T-cell (primary cell): ENCODE data around the gene PRRC1. TPM values are rescaled to one million over a fixed set of nuclear protein-coding genes. Genes with fewer than 3 reads are reported as not detected.

ENCODE experiments used
- ATAC-seq, 4 experiments: fragments of 200-7000 bp in 3 of 4; fragments of 150-1000 bp in 1 of 4; cut with Tn5 transposase; replicated peaks in 1 of 4; 1 replicate in 3 of 4; 2 replicates in 1 of 4; pipeline ENCODE4 v1.10.0; 2021; ENCODE audit warnings: moderate library complexity in 3 of 4, mild to moderate bottlenecking in 2 of 4, moderate number of reproducible peaks in 1 of 4
- CTCF ChIA-PET, 2 donors: fragments of 300-600 bp; sonication (Branson Sonifier 250); formaldehyde crosslinking; loops; one replicate each; lab custom pipeline; 2022; ENCODE audit warnings: antibody characterized with exemption in 2 of 2; lab: Charles Lee
- POLR2A ChIA-PET, 2 donors: fragments of 300-600 bp; sonication (Branson Sonifier 250); formaldehyde crosslinking; loops; one replicate each; lab custom pipeline; 2022; ENCODE audit warnings: antibody characterized with exemption in 2 of 2; lab: Charles Lee
- DNase-seq, 35 experiments: peaks; one replicate each; pipeline versions ENCODE4 v3.0.0 to v3.0.0-alpha.2; 2013 to 2023
- H3K27ac ChIP-seq: one replicate; pipeline ENCODE4 v1.5.1; 2013; ENCODE audit warnings: low read length
- H3K27me3 ChIP-seq, 2 experiments: replicated peaks in 1 of 2; 1 replicate in 1 of 2; 2 replicates in 1 of 2; pipeline versions ENCODE4 v1.6.1 to v1.7.0; 2013; ENCODE audit warnings: low read length in 1 of 2, mixed read lengths in 1 of 2; ENCODE audit not compliant: control insufficient read depth in 2 of 2, insufficient read depth in 2 of 2; ENCODE audit errors: extremely low read depth in 1 of 2
- H3K36me3 ChIP-seq, 2 donors: 1 replicate in 1 of 2; 2 replicates in 1 of 2; pipeline versions ENCODE4 v1.6.1 to v1.7.0; 2013; ENCODE audit warnings: low read length in 1 of 2; ENCODE audit not compliant: control insufficient read depth in 2 of 2, insufficient read depth in 1 of 2; ENCODE audit errors: extremely low read depth in 1 of 2
- H3K4me1 ChIP-seq, 2 experiments: 1 replicate in 1 of 2; 2 replicates in 1 of 2; pipeline versions ENCODE4 v1.6.1 to v1.7.0; 2013; ENCODE audit warnings: low read length in 2 of 2, mixed read lengths in 1 of 2; ENCODE audit not compliant: insufficient read depth in 2 of 2, control insufficient read depth in 1 of 2; ENCODE audit errors: extremely low read depth in 1 of 2
- H3K4me3 ChIP-seq, 2 donors: 1 replicate in 1 of 2; 2 replicates in 1 of 2; pipeline versions ENCODE4 v1.5.1 to v1.7.0; 2013; ENCODE audit warnings: mild to moderate bottlenecking in 2 of 2, low read length in 1 of 2, moderate library complexity in 1 of 2; ENCODE audit not compliant: control insufficient read depth in 1 of 2; ENCODE audit errors: extremely low read depth in 1 of 2
- H3K9me3 ChIP-seq: 2 replicates; pipeline ENCODE4 v1.7.0; 2013
- H3K27ac Mint-ChIP-seq, 2 donors: one replicate each; pipeline ENCODE4 v1.8.0; 2020 to 2021; ENCODE audit warnings: mild to moderate bottlenecking in 2 of 2, mixed read lengths in 2 of 2
- H3K27me3 Mint-ChIP-seq, 2 donors: one replicate each; pipeline ENCODE4 v1.8.0; 2021 to 2022; ENCODE audit warnings: mixed read lengths in 2 of 2
- H3K36me3 Mint-ChIP-seq: one replicate; pipeline ENCODE4 v1.8.0; 2021; ENCODE audit warnings: mixed read lengths
- H3K4me1 Mint-ChIP-seq, 3 donors: one replicate each; pipeline ENCODE4 v1.8.0; 2020 to 2022; ENCODE audit warnings: mixed read lengths in 3 of 3, mild to moderate bottlenecking in 1 of 3
- H3K4me3 Mint-ChIP-seq, 3 donors: one replicate each; pipeline ENCODE4 v1.8.0; 2020 to 2022; ENCODE audit warnings: mild to moderate bottlenecking in 3 of 3, mixed read lengths in 3 of 3, moderate library complexity in 3 of 3
- H3K9me3 Mint-ChIP-seq, 3 donors: one replicate each; pipeline ENCODE4 v1.8.0; 2020 to 2022; ENCODE audit warnings: mixed read lengths in 3 of 3
- WGBS: methylation state at CpG from one replicate; pipeline ENCODE4 v1.1.5; 2013; ENCODE audit warnings: missing lambda C conversion rate; ENCODE audit not compliant: insufficient coverage; 5-methylcytosine and 5-hydroxymethylcytosine counted together
- total RNA-seq, 35 experiments: library from RNA in 6 of 35; stranded (reverse) in 6 of 35; fragments of 120-200 nt in 1 of 35; gene quantifications; one replicate each; pipeline versions ENCODE4 v1.2.1 to v1.2.4 and lab custom pipeline; 2013 to 2026

Gene PRRC1
- total RNA-seq, 5 donors from 2014 or later (not counting 1 experiment from before 2014, with no cell fraction given): 38.9 to 51.6 (median 47.7) TPM

- WGBS: no CpG with 5 or more reads among the region's 2 CpGs
- Histone ChIP-seq H3K4me1 (no peaks in the 10 kb centered on the region), H3K4me3 (no peak overlapping the region), H3K36me3 (no peaks in the 10 kb centered on the region), H3K27me3 (peaks cover 0 to 3% of the 10 kb centered on the region in 2 experiments), H3K27ac (no peak overlapping the region), H3K9me3 (no peaks in the 10 kb centered on the region)
- DNase-seq (no peak), ATAC-seq (no peak)
- no peaks in the 10 kb centered on the region for H3K4me1 Mint-ChIP-seq
- ChIA-PET POLR2A (no interaction called here), CTCF (interaction anchor here in 1 of 2 donors (1.0 kb wide), 1 partner anchor 12 kb away, joined by 3 read pairs; no protein-coding TSS in a partner anchor)
- no peaks in the 10 kb centered on the region for H3K36me3 Mint-ChIP-seq
- no peak overlapping the region for H3K4me3 Mint-ChIP-seq
- H3K27ac Mint-ChIP-seq: no peak overlapping the region
- peaks cover 9 to 10% of the 10 kb centered on the region in 2 donors for H3K27me3 Mint-ChIP-seq
- H3K9me3 Mint-ChIP-seq: no peaks in the 10 kb centered on the region
Observed at GRCh38 chr5:127505905-127506304, 11.5 kb upstream of the PRRC1 start.

DNA sequence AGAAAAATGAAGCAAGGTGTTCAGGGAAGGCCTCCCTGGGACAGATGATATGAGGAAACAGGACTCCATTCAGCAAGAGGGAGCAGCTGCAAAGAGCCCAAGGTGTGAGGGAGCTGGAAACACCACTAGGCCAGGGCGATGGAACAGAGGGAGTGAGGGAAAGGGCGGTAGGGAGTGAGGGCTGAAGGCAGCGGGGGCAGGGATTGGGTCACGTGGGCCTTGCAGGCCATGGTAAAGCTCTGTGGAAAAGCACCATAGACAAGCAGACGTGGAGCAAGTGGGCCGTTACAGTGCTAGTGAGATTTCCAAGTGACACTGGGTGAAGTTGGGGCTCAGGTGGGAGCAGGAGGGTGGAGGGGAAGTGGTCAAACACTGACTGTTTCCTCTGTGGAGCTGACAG is 10.8 kb upstream of the PRRC1 start:
- Histone ChIP-seq H3K4me1 (no peaks in the 10 kb centered on the region), H3K27ac (no peak overlapping the region), H3K4me3 (no peak overlapping the region), H3K9me3 (no peaks in the 10 kb centered on the region), H3K36me3 (no peaks in the 10 kb centered on the region), H3K27me3 (peaks cover 0 to 4% of the 10 kb centered on the region in 2 experiments)
- Mint-ChIP-seq H3K36me3 (no peaks in the 10 kb centered on the region), H3K4me3 (no peak overlapping the region), H3K27ac (no peak overlapping the region), H3K27me3 (peaks cover 12 to 15% of the 10 kb centered on the region in 2 donors), H3K9me3 (no peaks in the 10 kb centered on the region), H3K4me1 (no peaks in the 10 kb centered on the region)
- POLR2A ChIA-PET: interaction anchor here in 1 of 2 donors (0.6 kb wide), 1 partner anchor 430 kb away, joined by 4 read pairs; no protein-coding TSS in a partner anchor
- no peak for ATAC-seq
- WGBS: 90% methylated on average over 6 of the region's 6 CpGs
- CTCF ChIA-PET: interaction anchor here in 1 of 2 donors (1.0 kb wide), 1 partner anchor 13 kb away, joined by 3 read pairs; no protein-coding TSS in a partner anchor
- DNase-seq: no peak

- Histone ChIP-seq H3K4me3 (no peak overlapping the region), H3K4me1 (no peaks in the 10 kb centered on the region), H3K27ac (no peak overlapping the region), H3K27me3 (peaks cover 0 to 7% of the 10 kb centered on the region in 2 experiments), H3K9me3 (no peaks in the 10 kb centered on the region), H3K36me3 (no peaks in the 10 kb centered on the region)
- ATAC-seq (no peak), DNase-seq (no peak)
- Mint-ChIP-seq H3K9me3 (no peaks in the 10 kb centered on the region), H3K27me3 (peaks cover 23 to 24% of the 10 kb centered on the region in 2 donors), H3K27ac (no peak overlapping the region), H3K4me1 (no peaks in the 10 kb centered on the region), H3K4me3 (no peak overlapping the region), H3K36me3 (no peaks in the 10 kb centered on the region)
- no CpG with 5 or more reads among the region's 2 CpGs for WGBS
- POLR2A ChIA-PET: interaction anchor here in 1 of 2 donors (0.6 to 0.7 kb wide), 2 partner anchors 11 to 750 kb away, joined by 8 to 19 read pairs; no protein-coding TSS in a partner anchor
- CTCF ChIA-PET: interaction anchor here in 1 of 2 donors (0.6 to 0.8 kb wide), 3 partner anchors 558 to 689 kb away, joined by 3 to 6 read pairs (median 6); no protein-coding TSS in a partner anchor
Observed at GRCh38 chr5:127508644-127509373, 8.6 kb upstream of the PRRC1 start.

- POLR2A ChIA-PET: no interaction called here
- no peak overlapping the region for H3K4me3 ChIP-seq
- CTCF ChIA-PET: interaction anchor here in 1 of 2 donors (0.7 kb wide), 1 partner anchor 22 kb away, joined by 3 read pairs; no protein-coding TSS in a partner anchor
- H3K27ac Mint-ChIP-seq: no peak overlapping the region
- DNase-seq (no peak), ATAC-seq (no peak)
- H3K9me3 ChIP-seq: no peaks in the 10 kb centered on the region
- H3K36me3 ChIP-seq: no peaks in the 10 kb centered on the region
- no peak overlapping the region for H3K4me3 Mint-ChIP-seq
- H3K27ac ChIP-seq: no peak overlapping the region
- peaks cover 4 to 8% (median 7%) of the 10 kb centered on the region in 3 donors for H3K4me1 Mint-ChIP-seq
- H3K4me1 ChIP-seq: peaks cover 7 to 12% of the 10 kb centered on the region in 2 experiments
- H3K36me3 Mint-ChIP-seq: no peaks in the 10 kb centered on the region
- no peaks in the 10 kb centered on the region for H3K9me3 Mint-ChIP-seq
- H3K27me3 ChIP-seq: peaks cover 0 to 4% of the 10 kb centered on the region in 2 experiments
- no CpG with 5 or more reads among the region's 3 CpGs for WGBS
- peaks cover 27 to 29% of the 10 kb centered on the region in 2 donors for H3K27me3 Mint-ChIP-seq
Observed at GRCh38 chr5:127513408-127513970, 4.0 kb upstream of the PRRC1 start.

DNA sequence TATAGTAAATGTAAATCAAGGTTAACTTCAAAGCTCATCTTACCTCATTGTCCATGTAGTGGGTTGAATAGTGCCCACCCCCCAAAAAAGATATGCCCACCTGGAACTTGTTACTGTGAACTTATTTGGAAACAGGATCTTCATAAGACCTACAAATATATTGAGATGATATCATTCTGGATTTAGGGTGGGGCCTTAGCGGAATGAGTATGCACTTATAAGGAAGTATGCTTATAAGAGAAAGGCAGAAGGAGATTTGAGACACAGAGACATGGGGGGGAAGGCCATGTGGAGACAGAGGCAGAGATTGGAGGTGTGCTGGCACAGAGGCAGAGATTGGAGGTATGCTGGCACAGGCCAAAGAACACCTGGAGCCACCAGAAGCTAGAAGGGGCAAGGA is 2.6 kb upstream of the PRRC1 start:
- CTCF ChIA-PET: no interaction called here

GRCh38 chr5:127515693-127516440 is 1.6 kb upstream of the PRRC1 start:
- peak overlapping the region in 1 of 3 donors; percentile 42 for H3K4me3 Mint-ChIP-seq
- peaks cover 22 to 24% of the 10 kb centered on the region in 2 donors for H3K27me3 Mint-ChIP-seq
- H3K9me3 ChIP-seq: no peaks in the 10 kb centered on the region
- POLR2A ChIA-PET: no interaction called here
- H3K27ac ChIP-seq: no peak overlapping the region
- ATAC-seq (no peak), DNase-seq (no peak)
- CTCF ChIA-PET: interaction anchor here in 1 of 2 donors (0.7 kb wide), 1 partner anchor 8 kb away, joined by 3 read pairs; no protein-coding TSS in a partner anchor
- H3K27ac Mint-ChIP-seq: no peak overlapping the region
- H3K36me3 ChIP-seq: peaks cover 0 to 8% of the 10 kb centered on the region in 2 donors
- WGBS: 100% methylated on average over 4 of the region's 10 CpGs
- no peak overlapping the region for H3K4me3 ChIP-seq
- H3K27me3 ChIP-seq: peaks cover 0 to 4% of the 10 kb centered on the region in 2 experiments
- H3K36me3 Mint-ChIP-seq: peaks cover 14% of the 10 kb centered on the region
- peaks cover 0 to 5% (median 0%) of the 10 kb centered on the region in 3 donors for H3K9me3 Mint-ChIP-seq
- H3K4me1 Mint-ChIP-seq: peaks cover 27 to 31% (median 30%) of the 10 kb centered on the region in 3 donors
- peaks cover 10 to 14% of the 10 kb centered on the region in 2 experiments for H3K4me1 ChIP-seq

More for the DNA sequence above, 2.6 kb upstream of the PRRC1 start:
- H3K27me3 ChIP-seq: peaks cover 0 to 4% of the 10 kb centered on the region in 2 experiments
- Mint-ChIP-seq H3K9me3 (no peaks in the 10 kb centered on the region), H3K27me3 (peaks cover 23 to 25% of the 10 kb centered on the region in 2 donors), H3K27ac (no peak overlapping the region), H3K4me3 (no peak overlapping the region), H3K4me1 (peaks cover 18 to 21% (median 21%) of the 10 kb centered on the region in 3 donors), H3K36me3 (peaks cover 6% of the 10 kb centered on the region)
- POLR2A ChIA-PET: no interaction called here
- H3K9me3 ChIP-seq: no peaks in the 10 kb centered on the region
- ATAC-seq (no peak), DNase-seq (no peak)
- H3K27ac ChIP-seq: no peak overlapping the region
- no peaks in the 10 kb centered on the region for H3K36me3 ChIP-seq
- H3K4me3 ChIP-seq: no peak overlapping the region
- H3K4me1 ChIP-seq: peaks cover 10 to 14% of the 10 kb centered on the region in 2 experiments
- WGBS: 100% methylated on average over 1 of the region's 1 CpG
